HL-60/S4 treated with retinoic acid at 250 ng/mL for 4 days and 3 days (cell line): ENCODE data around the gene PADI4.
"Not testable (repeated sequence)": the region's sequence is repeated elsewhere in the genome, so short reads cannot be mapped to it uniquely, and the experiment has no call there.

ENCODE experiments used
- in situ Hi-C: fragments of 300-500 bp; cut with MboI; formaldehyde crosslinking; loops from 2 replicates; pipeline ENCODE4 v1.7.0; 2022; ENCODE audit warnings: low sequenced_read_pairs

PADI4 gene

GRCh38 chr1:17310068-17310640 is 2.2 kb downstream of the PADI4 start:
- in situ Hi-C loops = no loop called here

DNA sequence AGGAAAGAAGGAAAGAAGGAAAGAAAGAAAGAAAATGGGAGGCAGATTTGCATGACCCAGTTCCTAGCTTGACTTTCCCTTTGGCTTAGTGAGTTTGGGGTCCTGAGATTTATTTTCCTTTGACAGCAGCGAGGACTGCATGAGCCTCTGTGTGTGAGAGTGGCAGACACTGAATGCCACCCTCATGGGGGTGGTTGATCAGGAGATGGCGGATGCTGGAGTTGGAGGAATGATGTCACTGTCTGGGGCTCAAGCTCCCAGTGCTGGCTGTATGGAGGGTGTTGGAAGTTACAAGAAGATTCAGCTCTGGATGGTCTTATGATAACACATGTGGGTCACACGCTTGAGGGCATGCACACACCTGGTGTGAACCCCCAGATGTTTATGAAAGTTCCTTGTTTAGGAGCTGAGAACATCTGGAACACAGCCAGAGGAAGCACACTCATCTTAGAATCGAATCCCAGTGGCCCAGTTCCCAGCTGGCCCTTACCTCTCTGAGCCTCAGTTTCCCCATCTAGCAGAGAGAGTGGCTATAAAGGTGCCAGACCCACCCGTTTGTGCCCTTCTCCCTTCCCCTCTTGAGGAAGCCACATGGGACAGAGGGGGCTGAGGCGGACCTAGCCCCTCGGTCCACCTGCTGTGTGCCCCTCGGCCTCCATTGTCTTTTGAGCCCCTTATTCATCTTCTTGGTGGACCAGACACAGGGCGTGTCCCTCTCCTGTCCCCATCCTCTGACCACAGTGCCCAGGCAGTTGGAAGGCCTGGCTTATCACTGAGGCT is 5.7 kb downstream of the PADI4 start:
- in situ Hi-C loops = no loop called here

- in situ Hi-C loops = no loop called here
These were observed 6.5 kb downstream of the PADI4 start for GRCh38 chr1:17314491-17314971.

DNA sequence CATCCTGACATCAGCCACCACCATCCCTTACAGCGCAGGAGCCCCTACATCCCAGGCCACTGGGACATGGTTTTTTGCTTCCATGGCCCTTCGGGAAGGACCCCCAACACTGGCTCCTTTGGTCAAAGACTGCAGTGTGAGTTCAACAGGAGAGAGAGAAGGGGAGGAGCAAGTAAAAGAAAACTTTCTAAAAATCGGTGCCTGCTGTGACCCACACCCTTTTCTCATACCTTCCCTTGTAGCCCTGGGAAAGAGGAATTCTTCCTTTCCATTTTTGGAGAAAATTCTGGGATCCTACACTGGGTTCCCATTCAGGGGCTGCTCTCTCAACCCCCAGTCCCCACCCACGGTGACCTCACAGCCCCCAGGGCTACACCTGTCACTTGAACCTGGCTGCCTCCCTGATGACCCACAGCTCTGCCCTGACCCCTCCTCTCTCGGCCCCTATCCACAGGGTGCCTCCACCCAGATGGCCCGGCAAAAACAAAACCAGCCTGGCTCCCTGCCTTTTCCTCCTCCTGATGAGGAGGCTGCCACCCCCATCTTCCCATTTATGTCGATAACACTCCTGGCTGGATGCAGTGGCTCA is 7.6 kb downstream of the PADI4 start:
- in situ Hi-C loops = no loop called here

DNA sequence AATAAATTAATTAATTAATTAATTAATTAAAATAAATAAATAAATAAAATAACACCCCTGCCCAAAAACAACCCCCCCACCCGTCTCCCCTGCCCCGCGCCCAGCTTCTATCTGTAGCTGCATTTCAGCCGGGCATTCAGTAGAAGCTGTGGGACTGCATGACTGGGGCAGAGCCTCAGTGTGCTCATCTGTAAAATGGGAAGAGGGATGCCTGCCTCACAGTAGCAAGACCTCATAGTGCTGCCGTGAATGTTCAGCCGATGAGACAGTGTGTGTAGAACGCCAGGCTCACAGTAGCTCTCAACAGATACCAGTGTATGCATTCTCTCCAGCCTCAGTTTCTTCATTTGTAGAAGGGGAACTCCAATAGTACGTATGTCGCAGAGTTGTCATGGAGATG is 8.7 kb downstream of the PADI4 start:
- in situ Hi-C loops = no loop called here

- in situ Hi-C loops = no loop called here
These were observed 10.3 kb downstream of the PADI4 start for GRCh38 chr1:17318262-17318661.

- in situ Hi-C loops = no loop called here
These were observed 11.8 kb downstream of the PADI4 start for GRCh38 chr1:17319561-17320350.

DNA sequence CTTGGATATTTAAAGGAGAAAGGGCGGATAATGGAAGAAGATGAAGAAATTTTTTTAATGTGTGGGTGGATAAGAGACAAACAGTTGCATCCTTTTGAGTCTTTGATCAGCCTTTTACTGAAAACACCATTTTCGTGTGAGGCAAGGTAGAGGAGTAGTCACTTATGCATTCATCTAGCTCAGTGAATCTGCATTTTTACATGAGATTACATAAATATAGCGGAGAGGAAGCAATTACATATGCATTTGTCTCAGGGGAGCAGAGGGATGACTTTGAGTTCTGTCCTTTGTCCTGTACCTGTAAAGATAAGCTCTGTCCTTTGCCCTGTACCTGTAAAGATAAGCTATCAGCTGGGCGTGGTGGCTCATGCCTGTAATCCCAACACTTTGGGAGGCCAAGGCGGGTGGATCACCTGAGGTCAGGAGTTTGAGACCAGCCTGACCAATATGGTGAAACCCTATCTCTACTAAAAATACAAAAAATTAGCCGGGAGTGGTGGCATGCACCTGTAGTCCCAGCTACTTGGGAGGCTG is 13.9 kb downstream of the PADI4 start:
- in situ Hi-C loops = not testable (repeated sequence)

DNA sequence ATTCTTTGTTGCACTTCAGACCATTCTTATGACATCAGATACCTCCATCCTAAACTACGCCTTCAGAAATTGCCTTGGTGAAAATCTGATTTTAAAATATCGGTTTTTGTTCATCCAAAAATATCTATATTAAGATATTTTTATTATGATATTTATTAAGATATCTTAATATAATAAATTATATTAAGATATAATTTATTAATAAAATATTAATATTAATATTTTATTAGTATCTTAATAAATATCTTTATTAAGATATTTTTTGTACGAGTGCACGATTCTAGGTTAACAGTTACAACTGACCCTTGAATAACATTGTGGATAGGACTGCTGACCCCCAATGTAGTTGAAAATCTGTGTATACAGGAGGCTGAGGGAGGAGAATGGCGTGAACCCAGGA is 20.9 kb downstream of the PADI4 start:
- in situ Hi-C loops = no loop called here

GRCh38 chr1:17329610-17330009 is 21.6 kb downstream of the PADI4 start:
- in situ Hi-C loops = loop anchor here (10.0 kb wide), 1 partner anchor 55 kb away; no protein-coding TSS in a partner anchor

DNA sequence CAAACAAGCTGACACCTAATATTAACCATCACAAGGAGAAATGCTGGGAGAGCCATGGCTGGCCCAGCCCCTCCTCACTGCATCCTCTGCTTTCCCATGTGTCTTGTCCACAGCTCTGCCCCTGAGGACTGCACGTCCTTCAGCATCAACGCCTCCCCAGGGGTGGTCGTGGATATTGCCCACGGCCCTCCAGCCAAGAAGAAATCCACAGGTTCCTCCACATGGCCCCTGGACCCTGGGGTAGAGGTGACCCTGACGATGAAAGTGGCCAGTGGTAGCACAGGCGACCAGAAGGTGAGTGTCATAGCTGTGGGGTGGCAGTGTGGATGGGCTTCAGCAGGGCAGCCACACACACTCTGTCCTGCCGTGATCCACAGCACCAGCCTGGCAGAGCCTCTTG is 22.9 kb downstream of the PADI4 start:
- in situ Hi-C loops = loop anchor here (10.0 kb wide), 1 partner anchor 56 kb away; no protein-coding TSS in a partner anchor

DNA sequence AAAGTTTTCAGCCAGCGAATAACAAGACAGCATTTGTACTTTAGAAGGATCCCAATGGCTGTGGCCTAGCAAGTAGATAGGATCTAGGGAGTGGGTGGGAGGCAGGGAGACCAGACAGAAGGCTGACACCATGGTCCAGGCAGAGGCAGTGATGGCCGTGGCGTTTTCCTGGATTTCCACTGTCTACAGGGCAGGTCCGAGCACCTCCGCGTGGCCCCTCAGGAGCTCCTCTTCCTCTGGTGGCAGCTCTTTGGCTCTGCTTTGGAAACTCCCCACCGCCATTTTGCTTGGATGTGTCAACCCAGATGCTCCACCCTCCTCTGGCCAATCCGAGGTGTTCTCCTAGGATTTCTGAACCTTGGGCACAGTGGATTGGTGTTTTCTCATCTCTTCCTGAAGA is 25.1 kb downstream of the PADI4 start:
- in situ Hi-C loops = loop anchor here (10.0 kb wide), 1 partner anchor 58 kb away; no protein-coding TSS in a partner anchor

GRCh38 chr1:17335821-17336710 is 28.1 kb downstream of the PADI4 start:
- in situ Hi-C loops = loop anchor here (10.0 kb wide), 1 partner anchor 61 kb away; no protein-coding TSS in a partner anchor

DNA sequence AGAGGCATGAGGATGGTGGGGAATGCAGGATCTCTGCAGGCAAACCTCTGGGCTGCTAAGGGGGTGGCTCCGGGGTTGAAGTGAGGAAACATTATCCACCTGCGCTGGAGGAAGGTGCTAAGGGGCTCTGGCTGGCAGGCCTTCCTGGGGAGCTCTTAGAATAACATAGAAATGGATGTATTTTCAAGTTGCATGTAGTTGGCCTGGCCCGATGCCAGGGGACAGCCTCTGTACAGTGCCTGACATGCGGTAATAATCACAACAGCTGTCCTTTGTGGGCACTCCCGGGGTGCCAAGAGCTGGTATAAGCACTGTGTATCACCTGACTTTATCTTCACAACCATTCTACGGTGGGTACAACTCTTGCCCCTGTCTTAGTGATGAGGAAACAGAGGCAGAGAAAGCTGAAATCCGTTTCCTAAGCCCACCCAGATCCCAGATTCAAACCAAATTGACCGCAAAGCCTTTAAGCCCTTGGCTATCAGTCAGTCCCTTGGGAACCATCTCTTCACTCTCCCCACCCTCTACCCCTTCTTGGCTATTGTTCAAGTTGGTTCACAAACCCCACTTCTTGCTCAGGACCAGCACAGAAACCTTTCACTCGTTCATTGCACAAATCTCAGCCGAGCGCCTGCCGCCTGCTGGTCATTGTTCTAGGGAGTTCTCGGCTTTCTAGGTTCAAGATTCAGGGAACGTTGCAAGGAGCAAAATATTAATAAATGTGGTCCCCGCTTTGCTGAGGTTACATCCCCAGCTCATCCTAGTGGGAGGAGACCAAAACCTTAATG is 30.9 kb downstream of the PADI4 start:
- in situ Hi-C loops = loop anchor here (10.0 kb wide), 1 partner anchor 64 kb away; no protein-coding TSS in a partner anchor

- in situ Hi-C loops = loop anchor here (10.0 kb wide), 1 partner anchor 65 kb away; no protein-coding TSS in a partner anchor
These were observed 31.5 kb downstream of the PADI4 start for GRCh38 chr1:17339521-17339920.

DNA sequence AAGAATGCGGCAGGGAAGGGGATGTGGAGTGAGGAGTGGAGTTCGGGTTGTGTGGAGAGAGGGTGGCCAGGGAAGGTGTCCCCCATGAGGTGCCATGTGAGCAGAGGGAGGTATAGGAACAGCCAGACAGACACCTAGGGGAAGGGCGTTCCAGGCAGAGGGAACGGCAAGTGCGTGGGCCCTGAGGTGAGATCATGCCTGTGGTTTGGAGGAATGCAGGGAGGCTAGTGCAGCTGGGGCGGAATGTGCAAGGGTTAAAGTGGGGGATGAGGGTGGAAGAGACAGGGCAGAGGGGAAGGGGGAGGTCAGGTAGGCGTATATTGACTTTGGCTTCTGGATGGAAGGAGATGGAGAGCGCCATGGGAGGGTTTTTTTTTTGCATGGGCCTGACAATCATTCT is 32.4 kb downstream of the PADI4 start:
- in situ Hi-C loops = no loop called here

- in situ Hi-C loops = no loop called here
These were observed 34.0 kb downstream of the PADI4 start for GRCh38 chr1:17342014-17342441.

DNA sequence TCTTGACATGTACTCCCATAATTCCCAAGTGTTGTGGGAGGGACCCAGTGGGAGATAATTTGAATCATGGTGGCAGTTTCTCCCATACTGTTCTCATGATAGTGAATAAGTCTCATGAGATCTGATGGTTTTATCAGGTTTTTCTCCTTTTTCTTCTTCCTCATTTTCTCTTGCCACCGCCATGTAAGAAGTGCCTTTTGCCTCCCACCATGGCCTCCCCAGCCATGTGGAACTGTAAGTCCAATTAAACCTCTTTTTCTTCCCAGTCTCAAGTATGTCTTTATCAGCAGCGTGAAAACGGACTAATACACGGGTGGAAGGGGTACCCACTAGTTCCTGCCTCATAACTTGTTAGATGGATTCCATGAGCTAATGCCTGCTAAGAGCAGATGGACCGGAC is 37.5 kb downstream of the PADI4 start:
- in situ Hi-C loops = not testable (repeated sequence)
